ENCODE results near the gene DNM3.

Gene DNM3

GRCh38 chr1:172266528-172267174, 425.4 kb downstream of the DNM3 start:
- no peak for TF ChIP-seq CTCF (IDR thresholded peaks at IDR 0.05)

- TF ChIP-seq CTCF (IDR thresholded peaks at IDR 0.05): no peak
These were observed 426.9 kb downstream of the DNM3 start for GRCh38 chr1:172268237-172268636.

GRCh38 chr1:172269084-172269483, 427.8 kb downstream of the DNM3 start:
- no peak for TF ChIP-seq CTCF (IDR thresholded peaks at IDR 0.05)

- no peak for TF ChIP-seq CTCF (IDR thresholded peaks at IDR 0.05)
These were observed 428.3 kb downstream of the DNM3 start for GRCh38 chr1:172269644-172270043.

GRCh38 chr1:172270605-172271004, 429.3 kb downstream of the DNM3 start:
- TF ChIP-seq CTCF (IDR thresholded peaks at IDR 0.05): no peak

- TF ChIP-seq CTCF (IDR thresholded peaks at IDR 0.05): no peak
These were observed 430.8 kb downstream of the DNM3 start for GRCh38 chr1:172272087-172272486.

GRCh38 chr1:172273647-172274396, 432.5 kb downstream of the DNM3 start:
- TF ChIP-seq CTCF (IDR thresholded peaks at IDR 0.05): no peak

All from LNCAP (cell line).